ENCODE measurements around the gene FAM83B. TPM values are rescaled to one million over a fixed set of nuclear protein-coding genes. Genes with fewer than 3 reads are reported as not detected.

The FAM83B gene
- total and polyA plus RNA-seq, 10 of the 15 experiments (the other 5 are each of a cell fraction or from before 2014, with no cell fraction given), result 0.05 TPM; not detected in 9

GRCh38 chr6:54800050-54800600 is 46.4 kb upstream of the FAM83B start:
- H2AFZ ChIP-seq (ENCODE audit: control insufficient read depth, low read depth, low read length), result no peak overlapping the region
- H3K9ac ChIP-seq (ENCODE audit: control insufficient read depth, insufficient read depth, low read length), result no peak overlapping the region
- in situ Hi-C loops (cut with MboI) (no loop called here), intact Hi-C loops (cut with micrococcal nuclease; ENCODE audit: unreplicated experiment) (no loop called here)
- H3K4me2 ChIP-seq (ENCODE audit: control insufficient read depth, insufficient read depth), result no peak overlapping the region
- H3K4me1 ChIP-seq (ENCODE audit: control insufficient read depth, insufficient read depth, low read length), result no peaks in the 10 kb centered on the region
- 34% methylated on average over 4 of the region's 4 CpGs for WGBS (ENCODE audit: insufficient coverage, insufficient replicate concordance, low lambda C conversion rate, missing lambda C conversion rate)
- ChIA-PET CTCF (interaction anchor here (1.3 kb wide), 1 partner anchor 81 kb away, joined by 3 read pairs; no protein-coding TSS in a partner anchor), POLR2A (no interaction called here), RAD21 (ENCODE audit: unreplicated experiment) (no interaction called here), SMC1A (ENCODE audit: uncharacterized antibody, unreplicated experiment) (interaction anchor here (0.6 kb wide), 1 partner anchor 171 kb away, joined by 3 read pairs; no protein-coding TSS in a partner anchor)
- no peak overlapping the region for H3K4me3 ChIP-seq
- FAIRE-seq, result no peak
- no peaks in the 10 kb centered on the region for H3K36me3 ChIP-seq (ENCODE audit: control insufficient read depth in 2 of 2, insufficient read depth in 2 of 2, low read length in 1 of 2)
- no peaks in the 10 kb centered on the region for H3K9me3 ChIP-seq (replicated peaks; ENCODE audit: control insufficient read depth, insufficient read depth, low read length)
- DNase-seq (ENCODE audit: low read depth, low spot score), result no peak
- no peak overlapping the region for H3K27ac ChIP-seq (ENCODE audit: control insufficient read depth, insufficient read depth)
- BruUV-seq (replicated peaks), result no TSS peak
- H4K20me1 ChIP-seq (ENCODE audit: control insufficient read depth, insufficient read depth), result no peaks in the 10 kb centered on the region
- H3K27me3 ChIP-seq (replicated peaks in 1 of 2; ENCODE audit: control insufficient read depth in 2 of 2, insufficient read depth in 2 of 2, low read length in 1 of 2), result no peaks in the 10 kb centered on the region
- ATAC-seq, result no peak
- H3K79me2 ChIP-seq (ENCODE audit: control insufficient read depth, insufficient read depth, low read length), result no peaks in the 10 kb centered on the region
- TF ChIP-seq SIN3A (IDR thresholded peaks at IDR 0.05; ENCODE audit: low read depth, low read length), result no peak
- no peak for TF ChIP-seq SMC3 (IDR thresholded peaks at IDR 0.05; ENCODE audit: borderline replicate concordance, low read length)
- TF ChIP-seq ZSCAN29 (IDR thresholded peaks at IDR 0.05), result no peak
- TF ChIP-seq YY1 (IDR thresholded peaks at IDR 0.05; ENCODE audit: low read depth, low read length), result no peak

- no peak for ATAC-seq
- SMC1A ChIA-PET (ENCODE audit: uncharacterized antibody, unreplicated experiment), result no interaction called here
- Histone ChIP-seq H3K79me2 (ENCODE audit: control insufficient read depth, insufficient read depth, low read length) (no peaks in the 10 kb centered on the region), H3K4me1 (ENCODE audit: control insufficient read depth, insufficient read depth, low read length) (no peaks in the 10 kb centered on the region), H3K27ac (ENCODE audit: control insufficient read depth, insufficient read depth) (no peak overlapping the region), H4K20me1 (ENCODE audit: control insufficient read depth, insufficient read depth) (no peaks in the 10 kb centered on the region), H3K27me3 (replicated peaks in 1 of 2; ENCODE audit: control insufficient read depth in 2 of 2, insufficient read depth in 2 of 2, low read length in 1 of 2) (no peaks in the 10 kb centered on the region), H3K4me2 (ENCODE audit: control insufficient read depth, insufficient read depth) (no peak overlapping the region), H3K9ac (ENCODE audit: control insufficient read depth, insufficient read depth, low read length) (no peak overlapping the region), H3K9me3 (replicated peaks; ENCODE audit: control insufficient read depth, insufficient read depth, low read length) (no peaks in the 10 kb centered on the region), H3K4me3 (no peak overlapping the region), H3K36me3 (ENCODE audit: control insufficient read depth in 2 of 2, insufficient read depth in 2 of 2, low read length in 1 of 2) (no peaks in the 10 kb centered on the region), H2AFZ (ENCODE audit: control insufficient read depth, low read depth, low read length) (no peak overlapping the region)
- no TSS peak for BruUV-seq (replicated peaks)
- DNase-seq (ENCODE audit: low read depth, low spot score), result no peak
- POLR2A ChIA-PET, result interaction anchor here (0.5 kb wide), 1 partner anchor 10 kb away, joined by 3 read pairs; no protein-coding TSS in a partner anchor
- no peak for FAIRE-seq
- intact Hi-C loops (cut with micrococcal nuclease; ENCODE audit: unreplicated experiment), result no loop called here
- in situ Hi-C loops (cut with MboI), result no loop called here
- CTCF ChIA-PET, result interaction anchor here (1.8 kb wide), 1 partner anchor 83 kb away, joined by 7 read pairs; no protein-coding TSS in a partner anchor
- RAD21 ChIA-PET (ENCODE audit: unreplicated experiment), result interaction anchor here (0.6 to 1.4 kb wide), 2 partner anchors 83 to 1821 kb away, joined by 3 to 5 read pairs; no protein-coding TSS in a partner anchor
- TF ChIP-seq E4F1 (IDR thresholded peaks at IDR 0.05; ENCODE audit: borderline replicate concordance, partially characterized antibody), result no peak
- TF ChIP-seq MYC (IDR thresholded peaks at IDR 0.05; ENCODE audit: insufficient read depth, insufficient read length, insufficient replicate concordance, low read length, severe bottlenecking), result no peak
- no peak for TF ChIP-seq RAD51 (IDR thresholded peaks at IDR 0.05)
- TF ChIP-seq ZZZ3 (IDR thresholded peaks at IDR 0.05; ENCODE audit: control insufficient read depth, insufficient read length, low read depth), result no peak
- TF ChIP-seq ZNF207 (IDR thresholded peaks at IDR 0.05; ENCODE audit: borderline replicate concordance), result no peak
- no peak for TF ChIP-seq ELK1 (IDR thresholded peaks at IDR 0.05; ENCODE audit: low read depth, low read length)
- TF ChIP-seq MTA3 (IDR thresholded peaks at IDR 0.05; ENCODE audit: borderline replicate concordance, low read length), result no peak
- TF ChIP-seq ZNF384 (IDR thresholded peaks at IDR 0.05; ENCODE audit: borderline replicate concordance, low read depth, low read length), result no peak
- no peak for TF ChIP-seq NR2C1 (IDR thresholded peaks at IDR 0.05)
- no peak for TF ChIP-seq ZNF622 (IDR thresholded peaks at IDR 0.05)
- TF ChIP-seq EZH2 (IDR thresholded peaks at IDR 0.05; ENCODE audit: borderline replicate concordance, control insufficient read depth, low read depth, low read length), result no peak
- no peak for TF ChIP-seq CHD1 (IDR thresholded peaks at IDR 0.05; ENCODE audit: low read depth, low read length)
Observed at GRCh38 chr6:54801244-54801643, 45.3 kb upstream of the FAM83B start.

All from GM12878 (cell line).